ENCODE results near the gene PDCD1.

- TF ChIP-seq, protein P1, sequence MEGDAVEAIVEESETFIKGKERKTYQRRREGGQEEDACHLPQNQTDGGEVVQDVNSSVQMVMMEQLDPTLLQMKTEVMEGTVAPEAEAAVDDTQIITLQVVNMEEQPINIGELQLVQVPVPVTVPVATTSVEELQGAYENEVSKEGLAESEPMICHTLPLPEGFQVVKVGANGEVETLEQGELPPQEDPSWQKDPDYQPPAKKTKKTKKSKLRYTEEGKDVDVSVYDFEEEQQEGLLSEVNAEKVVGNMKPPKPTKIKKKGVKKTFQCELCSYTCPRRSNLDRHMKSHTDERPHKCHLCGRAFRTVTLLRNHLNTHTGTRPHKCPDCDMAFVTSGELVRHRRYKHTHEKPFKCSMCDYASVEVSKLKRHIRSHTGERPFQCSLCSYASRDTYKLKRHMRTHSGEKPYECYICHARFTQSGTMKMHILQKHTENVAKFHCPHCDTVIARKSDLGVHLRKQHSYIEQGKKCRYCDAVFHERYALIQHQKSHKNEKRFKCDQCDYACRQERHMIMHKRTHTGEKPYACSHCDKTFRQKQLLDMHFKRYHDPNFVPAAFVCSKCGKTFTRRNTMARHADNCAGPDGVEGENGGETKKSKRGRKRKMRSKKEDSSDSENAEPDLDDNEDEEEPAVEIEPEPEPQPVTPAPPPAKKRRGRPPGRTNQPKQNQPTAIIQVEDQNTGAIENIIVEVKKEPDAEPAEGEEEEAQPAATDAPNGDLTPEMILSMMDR (conservative IDR thresholded peaks at IDR 0.05; ENCODE audit: low read depth, low read length): no peak
- no peak for TF ChIP-seq EZH2 (IDR thresholded peaks at IDR 0.05; ENCODE audit: low read length, unreplicated experiment)
- TF ChIP-seq EZH2phosphoT487 (IDR thresholded peaks at IDR 0.05; ENCODE audit: borderline replicate concordance, low read length): no peak
Measured at GRCh38 chr2:241844831-241845578, 13.7 kb downstream of the PDCD1 start.

All from PC-3 (cell line).